Skin of body (tissue), 2 donors: ENCODE measurements around the gene SYTL3. TPM values are rescaled to one million over a fixed set of nuclear protein-coding genes. Genes with fewer than 3 reads are reported as not detected.
A peak's percentile ranks its signal among the peaks of the same experiment; 100 is the strongest.
"Not testable (repeated sequence)": the region's sequence is repeated elsewhere in the genome, so short reads cannot be mapped to it uniquely, and the experiment has no call there.

Experiments used
- DNase-seq: peaks from one replicate; lab custom pipeline; 2025; lab: John Stamatoyannopoulos, UW
- total RNA-seq: library from RNA; depleted of rRNA; stranded (reverse); fragments of >200 nt; gene quantifications from one replicate; pipeline ENCODE4 v1.2.3, GENCODE V29; 2014

Gene SYTL3
- total RNA-seq, 1 donor from 2014 or later, result 2.7 TPM

DNA sequence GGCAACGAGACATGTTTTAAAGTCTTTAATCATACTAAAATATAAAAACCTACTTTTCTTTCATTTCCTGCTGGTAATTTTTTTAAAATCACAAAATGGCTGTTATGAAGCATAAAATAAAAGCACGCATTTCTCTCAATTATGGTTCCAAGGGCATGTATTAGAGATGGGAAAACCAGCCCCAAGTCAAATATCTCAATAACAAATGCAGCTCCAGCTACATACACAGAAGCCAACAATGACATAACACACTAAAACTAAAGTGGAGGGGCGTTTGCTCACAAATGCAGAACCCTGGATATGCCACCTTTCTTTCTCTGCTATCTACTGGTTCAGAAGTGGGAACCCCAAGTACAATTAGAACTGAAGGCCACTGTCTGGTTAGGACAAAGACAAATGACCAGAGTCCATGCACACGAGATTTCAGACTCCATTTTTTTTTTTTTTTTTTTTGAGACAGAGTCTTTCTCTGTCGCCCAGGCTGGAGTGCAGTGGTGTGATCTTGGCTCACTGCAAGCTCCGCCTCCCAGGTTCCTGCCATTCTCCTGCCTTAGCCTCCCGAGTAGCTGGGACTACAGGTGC lies 141.5 kb downstream of the SYTL3 start:
- DNase-seq, result no peak

GRCh38 chr6:158792505-158792904 lies 142.7 kb downstream of the SYTL3 start:
- DNase-seq, result not testable (repeated sequence)

GRCh38 chr6:158793432-158793831 lies 143.6 kb downstream of the SYTL3 start:
- DNase-seq, result no peak

GRCh38 chr6:158795516-158795915 lies 145.7 kb downstream of the SYTL3 start:
- no peak for DNase-seq

- DNase-seq, result no peak
Measured at GRCh38 chr6:158796353-158796752, 146.5 kb downstream of the SYTL3 start.

DNA sequence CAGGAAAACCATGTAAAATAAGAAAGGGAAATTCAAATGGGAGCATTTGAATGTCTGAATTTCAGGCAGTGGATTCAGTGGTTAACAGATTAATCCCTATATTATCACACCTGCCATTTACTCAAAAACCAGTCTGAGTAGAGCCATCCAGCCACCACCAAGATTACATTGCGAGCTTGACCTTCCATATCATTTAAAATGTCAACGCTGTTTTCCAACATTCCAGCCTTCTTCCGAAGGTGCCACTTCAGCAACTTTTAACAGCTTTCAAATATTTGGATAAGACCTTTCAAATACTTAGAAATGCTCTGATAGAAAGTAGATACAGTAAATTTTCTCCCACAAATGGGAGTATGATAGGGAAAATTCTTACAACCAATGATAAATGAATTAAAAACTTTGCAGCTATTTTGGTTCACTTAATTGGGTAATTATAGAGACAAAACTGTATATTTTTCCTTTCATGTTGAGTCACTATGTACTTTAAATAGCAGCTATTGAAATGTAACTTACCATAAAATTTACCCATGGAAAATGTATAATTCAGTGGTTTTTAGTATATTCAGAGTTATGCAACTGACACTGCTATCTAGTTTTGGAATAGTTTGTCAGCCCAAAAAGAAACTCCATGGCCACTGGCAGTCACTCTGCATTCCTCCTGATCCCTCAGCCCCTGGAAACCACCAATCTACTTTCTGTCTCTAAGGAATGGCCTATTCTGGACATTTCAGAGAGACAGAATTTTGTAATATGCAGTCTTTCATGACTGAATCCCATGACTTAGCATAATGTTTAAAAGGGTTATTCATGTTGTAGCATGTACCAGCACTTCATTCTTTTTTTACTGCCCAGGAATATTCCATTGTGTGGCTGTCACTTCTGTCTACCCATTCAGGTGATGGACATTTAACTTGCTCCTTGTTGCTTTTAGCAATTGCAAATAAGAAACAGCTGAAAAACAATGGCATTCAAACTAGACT lies 147.8 kb downstream of the SYTL3 start:
- DNase-seq, result no peak

DNA sequence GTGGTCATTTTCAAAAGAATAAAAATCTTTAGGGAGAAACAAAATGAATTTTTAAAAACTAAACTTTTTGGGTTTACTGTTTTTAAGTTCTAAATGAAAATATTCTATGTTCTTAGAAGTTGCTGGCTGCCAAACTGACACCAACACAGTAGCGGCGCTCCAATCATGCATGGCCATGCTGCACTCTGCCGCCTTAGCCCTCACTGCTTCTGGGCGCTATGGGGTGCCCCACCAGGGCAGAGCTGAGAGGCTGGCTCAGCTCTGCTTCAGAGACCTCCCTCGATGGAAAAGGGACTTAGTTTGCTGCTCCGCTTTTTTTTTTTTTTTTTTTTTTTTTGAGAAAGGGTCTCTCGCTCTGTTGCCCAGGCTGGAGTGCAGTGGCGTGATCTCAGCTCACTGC lies 148.5 kb downstream of the SYTL3 start:
- DNase-seq, result no peak

- DNase-seq, result peak; percentile 9
Measured at GRCh38 chr6:158799051-158799792, 149.4 kb downstream of the SYTL3 start.

- DNase-seq, result no peak
Measured at GRCh38 chr6:158801655-158802294, 151.9 kb downstream of the SYTL3 start.

DNA sequence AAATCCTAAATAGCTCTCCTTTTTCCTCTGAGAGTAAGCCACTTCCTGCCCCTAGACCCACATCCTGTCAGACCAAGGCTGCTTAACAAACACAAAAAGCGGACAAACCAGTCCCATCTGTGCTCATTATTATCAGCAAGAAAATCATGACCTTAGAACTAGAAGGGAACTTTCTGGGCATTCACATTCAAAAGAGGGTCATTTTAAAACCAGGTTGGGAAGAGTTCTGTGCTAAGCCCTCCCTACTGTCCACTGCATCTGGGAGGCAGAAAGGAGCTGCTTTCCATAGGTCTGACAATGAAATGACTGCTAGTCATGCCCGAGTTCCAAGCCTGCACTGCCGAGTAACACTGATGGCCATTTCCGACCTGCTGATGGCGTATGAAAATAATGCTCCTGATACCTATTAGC lies 153.9 kb downstream of the SYTL3 start:
- peak; percentile 34 for DNase-seq

GRCh38 chr6:158804207-158804606 lies 154.4 kb downstream of the SYTL3 start:
- no peak for DNase-seq

- DNase-seq, result no peak
Measured at GRCh38 chr6:158805698-158806377, 156.0 kb downstream of the SYTL3 start.

DNA sequence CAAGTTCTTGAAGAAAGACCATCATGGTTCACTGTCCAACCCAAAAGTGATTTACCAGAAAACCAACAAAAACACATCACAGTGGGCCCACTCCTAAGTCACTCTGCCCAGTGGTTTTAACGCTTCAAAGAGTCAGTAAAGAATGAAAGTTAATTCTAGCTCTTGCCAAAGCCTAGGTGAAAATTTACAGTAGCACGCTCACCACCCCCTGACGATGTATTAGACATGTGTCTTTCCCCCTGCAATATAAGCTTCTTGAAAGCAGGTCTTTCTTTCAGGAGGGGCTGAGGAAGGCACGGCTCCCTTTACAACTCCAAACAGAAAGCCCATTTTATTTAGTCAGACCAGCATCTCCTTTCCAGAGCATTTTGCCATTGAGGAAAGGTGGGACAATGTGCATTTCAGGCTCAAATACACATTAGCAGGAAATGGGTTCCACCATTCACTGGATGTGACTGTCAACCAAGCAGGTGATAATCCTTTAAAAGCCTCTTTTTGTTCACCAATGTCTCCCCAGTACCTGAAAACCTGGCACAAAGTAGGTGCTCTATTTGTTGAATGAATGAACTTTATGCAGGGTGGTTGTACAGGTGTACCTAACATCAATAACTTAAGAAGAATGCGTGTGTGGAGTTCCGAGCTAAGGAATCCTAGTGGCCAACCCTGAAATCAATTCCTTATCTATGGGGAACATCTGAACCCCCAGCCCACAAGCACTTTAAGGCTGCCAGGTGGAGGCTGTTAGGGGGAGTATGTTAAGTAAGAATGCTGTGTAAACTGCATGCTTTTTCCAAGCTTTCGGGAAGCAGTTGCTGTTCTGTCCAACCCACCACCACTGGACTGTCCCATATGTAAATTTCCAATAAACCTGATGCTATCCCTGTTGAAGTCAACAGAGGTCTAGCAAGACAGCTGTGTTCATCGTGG lies 157.9 kb downstream of the SYTL3 start:
- DNase-seq, result no peak

GRCh38 chr6:158808442-158808833 lies 158.6 kb downstream of the SYTL3 start:
- no peak for DNase-seq

- DNase-seq, result no peak
Measured at GRCh38 chr6:158808941-158809678, 159.3 kb downstream of the SYTL3 start.

DNA sequence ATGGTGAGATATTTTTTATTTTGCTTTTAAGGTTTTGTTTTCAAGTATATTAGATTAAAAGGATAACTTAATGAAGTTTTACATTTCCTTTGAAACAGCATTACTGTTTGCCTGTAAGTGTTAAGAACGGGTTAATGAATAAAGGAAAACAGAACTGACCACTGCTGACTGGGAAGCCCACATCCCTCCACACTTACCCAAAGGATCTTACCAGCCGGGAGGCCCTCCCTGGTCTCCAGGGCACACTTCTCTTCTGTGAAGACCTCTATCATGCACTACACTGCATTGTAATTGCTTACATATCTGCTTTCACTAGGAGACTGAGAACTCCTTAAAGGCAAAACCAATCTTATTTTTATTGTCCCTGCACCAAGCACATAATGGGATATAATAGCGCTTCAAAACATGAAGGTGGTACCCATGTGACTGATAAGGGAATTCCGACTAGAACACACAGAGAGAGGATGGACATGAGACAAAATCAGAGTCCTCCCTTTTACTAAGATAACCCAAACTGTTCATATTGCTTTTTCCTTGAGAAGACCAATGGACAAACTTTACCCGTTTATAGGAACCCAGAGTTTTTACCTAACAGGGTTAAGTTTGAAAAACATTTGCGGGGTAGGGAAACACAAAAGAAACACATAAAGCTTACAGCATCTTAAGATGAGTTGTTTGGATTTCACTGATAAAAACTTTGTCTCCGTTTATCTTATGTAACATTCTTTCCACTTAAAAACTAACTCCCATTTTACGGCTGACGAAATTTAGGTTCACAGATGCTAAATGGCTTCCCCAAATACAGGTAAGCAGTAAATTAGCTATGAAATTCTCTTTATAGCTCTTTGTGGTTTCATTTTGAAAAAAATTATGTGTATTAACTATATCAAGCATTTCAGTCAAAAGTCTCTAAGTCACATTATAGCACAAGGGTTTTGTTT lies 160.6 kb downstream of the SYTL3 start:
- DNase-seq, result no peak

DNA sequence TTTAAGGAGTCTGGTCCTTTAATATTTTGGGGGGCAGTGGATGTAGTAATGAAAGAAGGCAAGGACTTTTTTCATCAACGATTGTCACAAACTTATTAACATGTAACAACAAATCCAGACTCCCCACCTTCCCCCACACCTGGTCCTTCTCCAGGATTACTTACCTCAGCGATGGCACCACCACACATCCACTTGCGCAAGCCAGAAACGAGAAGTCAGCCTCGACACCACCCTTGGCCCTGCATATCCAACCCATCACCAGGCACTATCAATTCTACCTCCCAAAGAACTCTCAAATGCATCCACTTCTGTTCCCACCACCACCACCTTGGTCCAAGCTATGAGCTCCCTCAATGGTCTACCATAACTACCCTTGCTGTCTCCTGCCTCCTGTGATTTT lies 162.8 kb downstream of the SYTL3 start:
- DNase-seq, result no peak

GRCh38 chr6:158813032-158813431 lies 163.2 kb downstream of the SYTL3 start:
- DNase-seq, result no peak
